SK-N-MC (cell line): ENCODE data around the gene COL6A3.

Experiments used
- EZH2 ChIP-seq: fragments of 200-600 bp; sonication (generic); IDR thresholded peaks from one replicate; pipeline ENCODE4 v1.6.1; 2017; ENCODE audit warnings: antibody characterized with exemption
- POLR2AphosphoS5 ChIP-seq: IDR thresholded peaks from 2 replicates; pipeline ENCODE4 v1.6.1; 2012; ENCODE audit warnings: mild to moderate bottlenecking, low read depth, low read length, borderline replicate concordance

- no peak for TF ChIP-seq EZH2
- TF ChIP-seq POLR2AphosphoS5, result no peak
Measured at GRCh38 chr2:237299906-237300305, 114.1 kb downstream of the COL6A3 start.
